HuH-7.5 (cell line): ENCODE results near the gene TNIP3.

Experiments
- DNase-seq: peaks from one replicate; pipeline ENCODE4 v3.0.0; 2011; ENCODE audit warnings: low spot score

TNIP3 gene

GRCh38 chr4:121138039-121138825, 25.9 kb downstream of the TNIP3 start:
- DNase-seq: no peak

GRCh38 chr4:121130326-121130660, 33.8 kb downstream of the TNIP3 start:
- no peak for DNase-seq

GRCh38 chr4:121129606-121130325, 34.4 kb downstream of the TNIP3 start:
- no peak for DNase-seq

- DNase-seq: no peak
These were observed 37.0 kb downstream of the TNIP3 start for GRCh38 chr4:121127100-121127499.

GRCh38 chr4:121126449-121127006, 37.6 kb downstream of the TNIP3 start:
- no peak for DNase-seq

GRCh38 chr4:121125498-121125885, 38.6 kb downstream of the TNIP3 start:
- no peak for DNase-seq

GRCh38 chr4:121122661-121123060, 41.5 kb downstream of the TNIP3 start:
- no peak for DNase-seq

GRCh38 chr4:121119715-121120114, 44.4 kb downstream of the TNIP3 start:
- DNase-seq: no peak

GRCh38 chr4:121118344-121118743, 45.8 kb downstream of the TNIP3 start:
- DNase-seq: no peak

- no peak for DNase-seq
These were observed 49.4 kb downstream of the TNIP3 start for GRCh38 chr4:121114756-121115155.

- no peak for DNase-seq
These were observed 51.6 kb downstream of the TNIP3 start for GRCh38 chr4:121112530-121112929.

- DNase-seq: no peak
These were observed 55.6 kb downstream of the TNIP3 start for GRCh38 chr4:121108557-121108956.

- no peak for DNase-seq
These were observed 56.6 kb downstream of the TNIP3 start for GRCh38 chr4:121107507-121107906.

- no peak for DNase-seq
These were observed 63.9 kb downstream of the TNIP3 start for GRCh38 chr4:121100093-121100775.

- DNase-seq: no peak
These were observed 65.9 kb downstream of the TNIP3 start for GRCh38 chr4:121098266-121098665.

GRCh38 chr4:121096629-121097028, 67.5 kb downstream of the TNIP3 start:
- no peak for DNase-seq

GRCh38 chr4:121096191-121096590, 67.9 kb downstream of the TNIP3 start:
- no peak for DNase-seq

- DNase-seq: no peak
These were observed 69.7 kb downstream of the TNIP3 start for GRCh38 chr4:121094297-121094966.

GRCh38 chr4:121093261-121093660, 70.9 kb downstream of the TNIP3 start:
- DNase-seq: no peak

- no peak for DNase-seq
These were observed 72.2 kb downstream of the TNIP3 start for GRCh38 chr4:121091941-121092340.

GRCh38 chr4:121088867-121089266, 75.3 kb downstream of the TNIP3 start:
- DNase-seq: no peak
